ENCODE data around the gene AKAP13.
A peak's percentile ranks its signal among the peaks of the same experiment; 100 is the strongest.

The AKAP13 gene

DNA sequence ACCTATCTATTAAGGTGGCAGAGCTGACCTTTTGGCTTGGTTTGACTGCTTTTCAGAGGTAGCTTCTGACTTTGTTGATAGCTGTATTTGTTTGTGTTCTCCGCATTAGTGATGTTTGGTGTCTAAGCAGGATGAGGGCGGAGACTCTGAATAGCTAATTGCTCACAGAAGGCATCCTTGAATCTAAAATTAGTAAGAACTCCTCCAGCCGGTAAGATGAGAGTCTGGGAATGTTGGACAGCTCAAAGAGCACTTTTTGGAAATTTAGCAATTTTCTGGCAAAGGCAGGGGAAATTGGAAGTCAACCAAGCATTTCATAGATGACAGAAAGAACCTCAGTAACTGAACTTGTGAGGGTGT lies 240.3 kb downstream of the AKAP13 start:
- peak; percentile 47 for DNase-seq (ENCODE audit: low read depth, low spot score)

DNA sequence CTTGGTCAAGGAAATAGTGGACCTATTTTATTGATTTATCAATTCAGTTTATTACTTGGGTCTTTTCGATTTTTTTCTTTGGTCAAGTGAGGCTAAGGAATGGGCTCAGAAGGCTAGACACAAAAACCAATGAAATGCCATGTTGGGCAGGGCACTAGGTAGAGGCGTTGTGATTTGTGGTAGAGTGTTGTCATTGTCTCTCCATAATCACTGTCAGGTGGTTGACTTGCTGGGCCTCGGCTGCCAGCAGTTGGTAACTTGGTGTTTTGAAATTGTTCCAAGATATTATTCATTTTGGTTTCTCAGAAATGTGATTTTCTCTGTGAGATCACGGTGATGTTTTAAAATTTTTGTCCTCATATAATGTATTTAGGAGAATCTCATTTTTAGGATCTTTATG lies 240.7 kb downstream of the AKAP13 start:
- no peak for DNase-seq (ENCODE audit: low read depth, low spot score)

DNA sequence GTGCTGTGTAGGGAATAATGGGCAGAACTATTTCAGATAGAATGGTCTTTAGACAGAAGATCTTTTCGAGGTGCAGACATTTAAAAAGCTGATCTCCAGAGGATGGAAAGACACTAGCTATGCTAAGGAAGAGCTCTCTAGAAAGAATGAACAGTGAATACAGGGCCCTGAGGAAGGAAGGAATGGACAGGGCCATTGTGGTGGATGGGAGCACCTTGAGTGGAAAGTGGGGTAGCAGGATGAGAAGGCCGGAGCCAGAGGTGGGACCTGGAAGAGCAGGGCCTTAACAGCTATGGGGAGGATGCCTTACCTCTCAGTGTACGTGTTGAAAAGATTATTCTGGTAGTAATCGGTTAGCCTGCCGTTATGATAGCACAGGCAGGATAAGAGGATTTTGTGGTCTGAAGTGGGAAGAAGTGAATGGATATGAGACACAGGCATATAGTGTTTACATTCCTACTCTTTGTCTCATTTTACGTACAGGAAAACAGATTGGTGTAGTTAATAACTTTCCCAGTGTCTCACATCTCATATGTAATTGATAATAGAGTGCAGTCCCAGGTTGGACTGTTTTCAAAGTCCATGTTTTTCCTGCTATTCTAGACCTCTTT lies 241.9 kb downstream of the AKAP13 start:
- no peak for DNase-seq (ENCODE audit: low read depth, low spot score)

DNA sequence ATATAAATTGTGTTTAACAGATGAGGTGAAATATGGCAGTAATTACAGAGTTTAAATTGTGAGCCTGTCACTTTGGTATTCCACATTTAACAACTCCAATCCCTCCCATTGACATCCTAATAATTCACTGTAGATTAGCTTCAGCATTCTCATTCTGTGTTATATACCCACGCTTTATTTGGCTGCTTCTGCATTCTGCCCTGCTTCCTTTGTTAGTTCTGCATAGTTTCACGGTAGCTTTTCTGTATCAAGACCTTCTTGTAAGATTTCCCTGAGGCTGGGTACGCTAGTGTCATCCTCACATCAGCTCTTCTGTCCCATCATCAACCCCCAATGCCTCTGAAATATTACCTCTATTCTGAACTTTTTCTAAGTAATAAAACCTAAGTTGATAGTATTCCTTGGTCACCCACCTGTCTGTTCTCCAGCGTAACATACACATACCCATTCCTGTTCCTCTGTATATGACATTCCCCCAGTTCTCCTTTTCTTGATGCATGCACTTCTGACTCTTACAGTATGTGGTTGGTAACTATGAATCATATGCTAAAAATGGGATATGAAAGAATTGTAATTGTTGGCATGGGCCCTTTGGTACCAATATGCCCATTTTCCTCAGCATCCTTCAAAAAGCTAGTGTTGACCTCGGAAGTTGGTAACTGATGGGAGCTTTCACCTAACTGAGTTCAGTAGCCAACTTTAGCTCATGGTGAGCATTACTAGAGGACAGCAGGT lies 243.1 kb downstream of the AKAP13 start:
- peak; percentile 22 for DNase-seq (ENCODE audit: low read depth, low spot score)

DNA sequence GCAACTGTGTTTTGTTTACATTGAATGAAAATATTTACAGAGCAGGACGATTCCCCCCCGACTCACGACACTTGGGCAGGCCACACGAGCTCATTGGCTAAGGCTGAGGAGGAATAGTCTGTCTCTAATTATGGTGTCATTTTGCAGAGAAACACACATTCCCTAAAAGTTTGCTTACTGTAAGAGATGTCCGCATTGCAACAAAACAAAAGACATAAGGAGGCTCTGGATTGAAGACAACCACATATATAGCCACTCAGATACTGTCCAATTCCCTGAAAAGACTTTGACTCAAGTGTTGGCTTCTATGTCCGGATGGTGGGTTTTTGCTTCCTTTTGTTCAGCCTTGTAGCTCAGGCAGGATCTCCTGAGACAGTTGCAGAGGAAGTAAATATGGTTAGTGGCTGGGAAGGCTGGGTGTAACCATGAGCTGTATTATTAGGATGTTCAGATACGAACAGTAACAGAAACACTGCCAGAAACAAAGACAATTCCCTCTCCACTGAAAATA lies 243.9 kb downstream of the AKAP13 start:
- no peak for DNase-seq (ENCODE audit: low read depth, low spot score)

DNA sequence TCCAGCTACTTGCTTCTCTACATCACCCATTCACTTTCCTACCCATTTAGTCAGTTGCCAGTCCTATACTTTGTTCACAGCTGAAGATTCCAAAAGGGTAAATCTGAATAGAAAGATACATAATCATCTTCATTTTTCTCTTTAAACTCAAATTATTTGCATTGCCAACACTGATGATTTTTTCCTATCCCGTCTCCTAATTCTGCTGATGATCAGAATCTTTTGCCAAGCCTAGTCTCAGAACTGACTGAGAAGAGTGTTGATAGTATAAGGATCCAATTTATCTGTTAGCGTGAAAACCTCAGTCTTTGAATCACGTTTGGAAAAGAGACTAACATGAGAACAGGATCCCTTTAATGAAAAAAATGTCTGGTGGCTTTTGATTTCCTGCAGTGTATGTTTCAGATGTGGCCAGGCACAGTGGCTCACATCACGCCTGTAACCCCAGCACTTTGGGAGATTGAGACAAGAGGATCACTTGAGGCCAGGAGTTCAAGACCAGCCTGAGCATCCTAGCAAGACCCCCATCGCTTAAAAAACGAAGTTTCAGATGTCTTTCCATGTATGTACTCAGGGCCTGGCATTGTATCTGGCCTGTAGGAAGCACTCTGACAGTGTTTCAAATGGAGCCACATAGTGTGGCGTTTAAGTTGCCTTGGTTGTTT lies 244.9 kb downstream of the AKAP13 start:
- no peak for DNase-seq (ENCODE audit: low read depth, low spot score)

DNA sequence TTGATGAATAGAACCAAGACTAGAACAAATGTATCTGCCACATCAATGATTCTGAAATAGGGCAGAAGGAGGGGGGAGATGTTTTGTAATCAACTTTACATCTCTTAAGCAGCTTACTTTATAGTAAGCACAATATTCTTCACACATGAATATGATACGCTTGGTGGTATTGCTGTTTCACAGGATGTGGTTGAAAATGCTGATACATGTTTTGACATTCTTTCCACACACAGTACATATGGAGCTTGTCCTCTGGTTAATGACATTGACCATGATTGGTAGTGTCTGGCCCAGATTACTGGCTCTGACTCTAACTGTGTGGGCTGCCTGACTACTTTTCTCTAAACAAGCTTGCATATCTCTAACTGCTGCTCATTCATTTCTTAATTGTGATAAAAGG lies 245.5 kb downstream of the AKAP13 start:
- DNase-seq (ENCODE audit: low read depth, low spot score) = no peak

DNA sequence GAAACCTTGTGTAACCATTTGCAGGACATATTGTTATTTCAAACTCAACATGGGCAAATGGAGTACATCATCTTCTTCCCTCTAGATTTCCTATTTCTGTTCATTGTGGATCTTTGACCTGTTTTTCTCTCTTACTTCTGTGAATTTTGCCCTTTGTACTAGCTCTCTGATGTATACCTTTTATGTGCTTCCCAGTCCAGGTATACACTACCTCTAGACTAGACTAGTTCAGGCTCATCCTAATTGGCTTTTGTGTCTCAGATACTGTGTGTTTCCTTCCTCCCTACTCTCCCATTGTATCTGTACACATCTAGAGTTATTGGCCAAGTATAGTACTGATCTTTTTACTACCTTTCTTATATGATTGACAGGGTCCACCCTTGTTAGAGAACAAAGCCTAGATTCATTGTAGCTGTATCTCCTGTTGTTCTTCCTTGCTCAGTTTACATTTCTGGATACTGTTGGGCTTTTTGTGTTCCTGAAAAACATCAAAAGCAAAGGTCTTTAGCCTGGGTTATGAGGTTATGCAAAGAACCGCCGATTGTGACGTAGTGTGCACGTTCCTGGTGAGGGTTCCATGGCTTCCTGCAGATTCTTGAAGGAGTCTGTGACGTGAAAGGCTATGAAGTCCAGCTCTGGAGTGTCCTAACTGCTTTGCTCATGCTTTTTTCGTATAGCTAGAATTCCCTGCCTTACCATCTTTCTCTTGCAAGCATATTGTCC lies 247.0 kb downstream of the AKAP13 start:
- DNase-seq (ENCODE audit: low read depth, low spot score) = no peak

DNA sequence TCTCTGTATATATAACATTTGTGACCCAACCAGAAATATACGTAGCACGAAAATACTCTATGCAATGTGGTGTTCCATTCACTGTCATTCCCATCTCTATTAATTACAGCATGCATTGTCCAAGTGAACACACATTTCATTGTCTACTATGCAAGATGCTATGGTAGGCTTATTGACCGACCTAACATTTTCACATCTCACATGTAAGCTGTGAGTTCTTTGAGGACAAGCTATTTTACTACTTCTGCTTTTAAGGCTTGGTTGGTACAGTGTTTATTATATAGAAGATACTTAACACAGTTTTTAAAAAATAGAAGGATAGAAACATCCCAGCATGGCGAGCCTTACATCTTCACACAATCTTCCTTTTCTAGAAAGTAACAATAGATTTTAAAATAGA lies 249.9 kb downstream of the AKAP13 start:
- no peak for DNase-seq (ENCODE audit: low read depth, low spot score)

DNA sequence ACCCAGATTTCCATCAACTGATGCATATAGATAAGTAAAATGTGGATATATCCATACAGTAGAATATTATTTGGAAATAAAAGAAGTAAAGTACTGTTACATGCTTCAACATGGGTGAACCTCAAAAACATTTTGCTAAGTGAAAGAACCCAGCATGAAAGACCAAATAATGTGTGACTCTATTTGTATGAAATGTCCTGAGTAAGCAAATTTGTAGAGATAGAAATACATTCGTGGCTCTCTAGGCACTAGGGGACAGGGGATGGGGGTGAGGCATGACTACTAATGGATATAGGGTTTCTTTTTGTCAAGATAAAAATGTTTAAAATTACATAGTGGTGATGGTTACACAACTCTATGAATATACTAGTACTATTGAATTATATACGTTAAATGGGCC lies 250.6 kb downstream of the AKAP13 start:
- no peak for DNase-seq (ENCODE audit: low read depth, low spot score)

DNA sequence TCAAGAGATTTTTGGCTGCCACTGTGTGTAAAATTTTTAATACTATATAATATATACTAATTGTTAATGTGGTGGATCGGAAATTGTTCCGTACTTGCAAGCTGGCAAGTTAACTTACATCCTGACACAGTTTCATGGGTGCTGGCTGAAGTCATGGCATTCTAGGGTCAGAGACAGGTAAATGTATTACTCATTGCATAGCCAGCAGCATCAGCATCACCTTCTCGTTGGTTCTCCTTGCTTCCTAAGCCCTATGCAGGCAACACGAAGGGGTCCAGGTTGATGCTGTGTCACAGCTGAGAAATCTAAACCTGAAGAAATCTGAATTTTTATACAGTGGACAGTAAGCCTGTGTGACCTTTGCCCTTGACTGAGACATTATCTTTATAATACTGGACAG lies 251.6 kb downstream of the AKAP13 start:
- no peak for DNase-seq (ENCODE audit: low read depth, low spot score)

DNA sequence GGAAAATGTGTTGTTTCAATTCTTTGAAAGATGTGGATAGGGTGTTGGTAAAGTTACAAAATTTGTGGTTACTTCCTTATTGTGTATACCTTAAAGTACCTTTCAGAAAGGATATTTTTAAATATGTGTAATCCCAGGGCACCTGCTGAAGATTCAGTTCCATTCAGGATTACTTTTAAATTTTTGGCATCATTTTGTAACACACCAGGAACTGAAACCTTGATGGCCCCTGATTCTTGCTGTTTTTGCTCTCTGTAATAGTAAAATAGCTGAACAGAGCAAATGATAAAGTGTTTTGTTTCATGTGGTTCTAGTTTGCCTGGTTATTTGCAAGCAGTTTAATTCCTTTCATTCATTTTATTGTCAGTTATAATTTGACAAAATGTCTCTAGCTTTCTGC lies 253.5 kb downstream of the AKAP13 start:
- DNase-seq (ENCODE audit: low read depth, low spot score) = no peak

DNA sequence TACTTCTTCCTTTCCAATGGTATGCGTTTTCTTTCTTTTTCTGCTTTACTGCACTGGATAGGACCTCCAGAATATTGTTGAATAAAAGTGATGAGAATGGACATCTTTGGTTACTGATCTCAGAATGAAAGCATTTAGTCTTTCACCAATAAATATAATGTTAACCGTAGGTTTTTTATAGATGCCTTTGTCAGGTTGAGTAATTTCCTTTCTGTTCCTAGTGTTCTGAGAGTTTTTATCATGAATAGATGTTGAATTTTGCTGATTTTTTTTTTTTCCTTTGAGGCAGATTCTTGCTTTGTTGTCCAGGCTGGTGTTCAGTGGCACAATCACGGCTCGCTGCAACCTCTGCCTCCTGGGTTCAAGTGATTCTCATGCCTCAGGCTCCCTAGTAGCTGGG lies 255.9 kb downstream of the AKAP13 start:
- no peak for DNase-seq (ENCODE audit: low read depth, low spot score)

DNA sequence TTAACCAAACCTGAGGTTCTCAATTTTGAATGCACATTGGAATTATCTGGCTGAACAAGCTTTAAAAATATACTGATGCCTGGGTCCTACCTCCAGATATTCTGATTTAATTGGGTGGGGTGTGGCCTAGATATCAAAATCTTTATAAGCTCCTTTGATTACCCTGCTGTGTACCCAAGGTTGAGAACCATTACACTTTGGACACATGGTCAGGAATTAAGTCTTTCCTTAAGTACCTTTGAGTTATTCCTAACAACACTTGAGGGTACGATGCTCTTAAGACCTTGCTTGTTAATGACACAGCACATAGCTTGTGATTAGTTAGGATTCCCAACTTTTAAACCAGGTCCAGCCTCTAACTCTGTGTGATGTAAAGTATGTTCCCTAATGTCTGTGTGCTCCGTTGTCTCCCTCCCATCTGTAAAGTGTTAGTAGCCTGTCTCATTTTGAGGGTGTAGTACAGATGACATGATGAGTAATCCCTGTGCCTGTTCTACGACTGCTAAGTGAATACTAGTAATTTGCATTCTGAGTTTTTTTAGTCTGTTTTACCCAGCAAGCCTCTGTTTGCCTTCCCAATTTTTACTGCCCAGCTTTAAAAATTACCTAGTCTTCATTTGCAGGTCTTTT lies 259.5 kb downstream of the AKAP13 start:
- peak; percentile 58 for DNase-seq (ENCODE audit: low read depth, low spot score)

DNA sequence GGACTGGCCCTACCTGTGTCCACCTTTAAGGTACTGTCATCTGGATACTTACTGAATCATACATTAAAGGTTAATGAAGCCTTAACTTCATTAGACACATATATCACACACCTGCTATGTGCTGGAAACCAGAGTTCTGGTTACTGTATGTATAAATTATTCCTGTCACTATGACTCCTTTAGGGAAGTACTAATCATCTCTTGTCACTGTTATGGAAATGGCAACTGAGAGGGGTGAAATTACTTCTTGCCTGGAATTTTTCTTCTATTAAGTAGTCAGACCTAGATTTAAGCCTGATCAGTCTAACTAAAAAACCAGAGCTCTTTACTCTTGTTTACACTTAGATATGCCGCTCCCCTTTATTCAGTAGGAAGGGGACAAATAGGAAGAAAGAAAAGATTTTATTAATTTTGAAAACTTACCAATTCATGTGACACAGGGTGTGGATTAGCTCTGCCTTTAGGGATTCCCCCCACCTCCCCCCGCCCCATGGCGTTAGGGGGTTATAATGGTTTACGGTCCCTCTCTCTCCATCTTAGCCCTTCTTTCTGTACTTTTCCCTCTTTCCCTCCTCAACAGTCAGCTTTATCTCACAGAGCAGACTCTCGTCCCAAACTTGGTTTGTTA lies 261.8 kb downstream of the AKAP13 start:
- DNase-seq (ENCODE audit: low read depth, low spot score) = no peak

DNA sequence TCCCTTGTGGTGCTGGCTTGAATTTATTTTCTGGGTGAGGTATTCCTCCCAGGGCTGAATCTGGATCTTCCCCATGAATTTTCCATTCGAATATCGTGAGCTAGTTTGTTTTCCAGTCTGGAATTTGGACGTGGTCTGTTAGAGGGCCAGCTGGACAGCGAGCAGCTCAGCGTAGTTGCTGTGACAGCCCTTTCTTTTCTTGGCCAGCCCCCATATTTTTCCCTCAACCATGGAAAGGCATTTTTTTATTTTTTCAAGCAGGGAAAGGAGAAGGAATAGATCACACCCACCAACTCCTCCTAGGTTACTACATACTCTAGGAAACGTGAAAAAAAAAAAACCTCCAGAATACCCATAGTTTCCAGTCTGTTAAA lies 262.3 kb downstream of the AKAP13 start:
- peak; percentile 88 for DNase-seq (ENCODE audit: low read depth, low spot score)

DNA sequence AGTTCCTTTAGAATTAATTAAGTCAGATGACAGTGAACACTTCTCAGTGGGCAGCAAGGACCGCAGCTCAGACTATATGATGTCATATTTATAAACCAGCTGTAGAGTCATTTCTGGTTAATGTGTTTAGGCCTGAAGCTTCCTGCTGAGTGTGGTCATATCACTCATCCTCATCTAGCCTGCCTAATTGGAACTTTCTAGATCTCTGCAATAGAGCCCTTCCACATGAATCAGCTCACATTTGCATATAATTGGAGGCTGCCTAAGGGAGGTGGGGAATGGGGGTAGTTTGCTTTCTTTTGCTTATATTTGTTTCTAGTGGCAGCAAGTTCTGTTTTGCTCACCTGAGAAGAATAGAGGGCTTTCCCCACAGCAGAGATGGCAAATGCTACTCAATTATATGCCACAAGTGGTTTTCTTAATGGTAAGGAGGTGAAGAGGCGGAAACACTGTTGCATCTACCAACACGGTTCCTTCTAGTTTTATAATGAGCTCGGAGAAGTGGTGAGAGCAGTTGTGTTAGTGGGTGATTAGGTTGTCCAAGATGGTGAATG lies 266.2 kb downstream of the AKAP13 start:
- DNase-seq (ENCODE audit: low read depth, low spot score) = peak; percentile 83

DNA sequence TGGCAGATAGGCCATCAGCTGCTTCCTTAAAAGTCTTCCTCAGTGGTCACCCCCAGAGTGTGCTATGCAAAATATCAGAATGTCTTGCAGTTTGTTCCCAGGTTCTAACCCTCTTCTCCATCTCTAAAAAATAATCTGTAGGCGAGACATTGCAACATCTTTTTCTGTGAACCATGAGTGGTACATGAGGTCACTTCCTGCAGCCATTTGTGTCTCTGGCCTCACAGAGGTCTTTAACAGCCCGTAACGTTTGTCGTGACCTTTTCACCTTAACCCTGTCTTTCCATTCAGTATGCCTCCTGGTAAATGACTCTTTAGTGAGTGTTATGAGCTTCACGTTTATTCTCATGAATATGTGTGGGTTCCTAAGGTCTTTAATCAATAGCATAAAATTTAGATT lies 269.0 kb downstream of the AKAP13 start:
- DNase-seq (ENCODE audit: low read depth, low spot score) = peak; percentile 44

DNA sequence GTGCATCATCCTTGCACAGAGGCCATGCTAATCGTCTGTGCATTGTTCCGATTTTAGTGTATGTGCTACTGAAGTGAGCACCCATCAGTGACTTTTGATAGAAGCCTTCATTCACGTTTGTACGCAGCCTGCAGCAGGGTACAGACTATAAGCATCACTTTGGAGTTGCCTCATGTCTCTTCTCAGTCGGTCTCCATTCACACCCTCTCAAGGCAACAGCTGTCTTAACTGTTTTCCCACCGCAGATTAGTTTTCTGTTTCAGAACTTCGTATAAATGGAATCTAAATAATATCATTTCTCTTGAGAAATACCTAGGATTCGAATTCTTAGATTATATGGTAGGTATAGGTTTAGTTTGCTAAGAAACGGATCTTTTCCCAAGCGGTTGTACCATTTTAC lies 271.1 kb downstream of the AKAP13 start:
- DNase-seq (ENCODE audit: low read depth, low spot score) = no peak

DNA sequence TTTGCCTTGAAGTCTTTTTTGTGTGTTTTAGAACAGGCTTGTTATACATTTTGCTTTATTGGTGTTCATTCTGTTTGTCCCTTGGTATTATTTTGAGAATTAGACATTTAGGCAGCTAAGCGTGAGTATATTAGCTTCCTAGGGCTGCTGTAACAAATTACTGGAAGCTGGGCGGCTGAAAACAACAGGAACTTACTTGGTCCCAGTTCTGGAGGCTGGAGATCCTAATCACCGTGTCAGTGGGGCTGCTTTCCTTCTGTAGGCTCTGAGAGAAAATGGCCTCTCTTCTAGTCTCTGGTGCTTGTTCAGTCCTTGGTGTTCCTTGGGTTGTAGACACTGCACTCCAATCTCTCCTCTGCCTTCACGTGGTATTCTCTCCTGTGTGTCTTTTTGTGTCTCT lies 272.1 kb downstream of the AKAP13 start:
- no peak for DNase-seq (ENCODE audit: low read depth, low spot score)

DNA sequence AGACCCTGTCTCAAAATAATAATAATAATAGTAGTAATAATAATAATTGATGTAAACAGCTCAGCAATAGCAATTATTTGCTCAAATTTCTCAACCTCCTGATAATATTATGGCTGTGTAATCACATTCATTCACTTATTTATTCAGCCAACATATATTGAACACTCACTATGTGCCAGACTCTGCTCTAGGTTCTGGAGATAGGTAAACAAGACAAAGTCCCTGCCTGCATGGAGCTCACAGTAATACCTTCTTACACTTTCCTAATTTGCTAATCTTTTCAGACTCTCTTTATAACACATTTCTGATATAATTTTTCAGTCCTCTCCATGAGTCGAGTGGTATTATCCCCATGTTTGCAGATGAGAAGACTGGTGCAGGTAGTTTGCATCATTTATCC lies 276.7 kb downstream of the AKAP13 start:
- DNase-seq (ENCODE audit: low read depth, low spot score) = no peak
